ENCODE data around the gene CSTPP1. TPM values are rescaled to one million over a fixed set of nuclear protein-coding genes. Genes with fewer than 3 reads are reported as not detected.

CSTPP1 gene
- total RNA-seq, 1 experiment from 2014 or later: 88.3 TPM

DNA sequence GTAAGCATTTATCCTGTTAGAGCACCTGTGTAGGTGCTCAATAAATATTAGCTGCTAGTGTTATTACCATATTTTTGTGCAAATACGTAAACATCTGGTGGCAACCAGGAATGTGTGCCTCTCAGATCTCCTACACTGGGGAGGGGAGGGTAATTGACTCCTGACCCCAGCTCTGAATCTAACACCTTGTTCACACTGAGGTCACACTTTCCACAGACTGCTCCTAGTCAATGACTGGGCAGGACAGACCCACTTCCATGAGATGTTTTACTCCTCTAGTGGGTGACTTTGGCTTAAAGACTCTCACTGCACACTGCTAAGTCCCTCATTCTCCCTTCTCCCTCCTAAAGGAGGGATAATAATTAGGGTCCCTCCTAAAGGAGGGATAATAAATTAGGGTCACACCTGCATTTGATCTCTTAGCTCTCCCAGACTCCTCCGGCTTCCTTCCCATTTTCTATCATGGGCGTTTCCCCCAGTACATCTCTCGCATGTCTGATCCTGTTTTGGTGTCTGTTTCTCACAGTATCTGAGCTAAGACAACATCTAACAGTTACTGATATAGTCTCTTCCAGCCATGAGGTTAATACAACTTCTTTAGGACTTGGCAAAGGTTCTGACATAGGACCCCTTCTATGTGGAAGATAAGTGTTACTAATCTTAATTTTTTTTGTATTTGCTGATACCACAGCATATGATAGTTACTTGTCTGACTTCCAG, 8.0 kb downstream of the CSTPP1 start:
- H3K9me3 ChIP-seq (ENCODE audit: insufficient read depth, low read depth): no peaks in the 10 kb centered on the region
- no peaks in the 10 kb centered on the region for H3F3A ChIP-seq (ENCODE audit: insufficient read depth, low read depth)
- TF ChIP-seq CTCF (conservative IDR thresholded peaks at IDR 0.05) (no peak), EZH2 (IDR thresholded peaks at IDR 0.05; ENCODE audit: low read depth) (no peak)
- H3K4me1 ChIP-seq (replicated peaks; ENCODE audit: insufficient read depth): peaks cover 11% of the 10 kb centered on the region
- ChIA-PET CTCF (interaction anchor here (0.6 kb wide), 1 partner anchor 111 kb away, joined by 3 read pairs; no protein-coding TSS in a partner anchor), POLR2A (ENCODE audit: unreplicated experiment) (interaction anchor here (0.5 to 0.7 kb wide), 2 partner anchors 28 to 929 kb away, joined by 3 to 4 read pairs; no protein-coding TSS in a partner anchor)
- intact Hi-C loops (cut with micrococcal nuclease; ENCODE audit: unreplicated experiment): no loop called here
- no peak for DNase-seq
- H3K4me3 ChIP-seq: no peak overlapping the region
- H3K9me2 ChIP-seq (ENCODE audit: insufficient read depth): no peaks in the 10 kb centered on the region
- H3K27me3 ChIP-seq (ENCODE audit: insufficient read depth, low read depth): no peaks in the 10 kb centered on the region
- no peak overlapping the region for H2AFZ ChIP-seq
- H3K27ac ChIP-seq: no peak overlapping the region
- H4K20me1 ChIP-seq (ENCODE audit: insufficient read depth): no peaks in the 10 kb centered on the region
- no peak overlapping the region for H3K4me2 ChIP-seq
- H3K36me3 ChIP-seq (ENCODE audit: low read depth): no peaks in the 10 kb centered on the region; the same call in 1 of the 2 replicates
- BruUV-seq (replicated peaks): no TSS peak
- peaks cover 9% of the 10 kb centered on the region; the same call in 1 of the 2 replicates for H3K79me2 ChIP-seq (ENCODE audit: low read depth)

DNA sequence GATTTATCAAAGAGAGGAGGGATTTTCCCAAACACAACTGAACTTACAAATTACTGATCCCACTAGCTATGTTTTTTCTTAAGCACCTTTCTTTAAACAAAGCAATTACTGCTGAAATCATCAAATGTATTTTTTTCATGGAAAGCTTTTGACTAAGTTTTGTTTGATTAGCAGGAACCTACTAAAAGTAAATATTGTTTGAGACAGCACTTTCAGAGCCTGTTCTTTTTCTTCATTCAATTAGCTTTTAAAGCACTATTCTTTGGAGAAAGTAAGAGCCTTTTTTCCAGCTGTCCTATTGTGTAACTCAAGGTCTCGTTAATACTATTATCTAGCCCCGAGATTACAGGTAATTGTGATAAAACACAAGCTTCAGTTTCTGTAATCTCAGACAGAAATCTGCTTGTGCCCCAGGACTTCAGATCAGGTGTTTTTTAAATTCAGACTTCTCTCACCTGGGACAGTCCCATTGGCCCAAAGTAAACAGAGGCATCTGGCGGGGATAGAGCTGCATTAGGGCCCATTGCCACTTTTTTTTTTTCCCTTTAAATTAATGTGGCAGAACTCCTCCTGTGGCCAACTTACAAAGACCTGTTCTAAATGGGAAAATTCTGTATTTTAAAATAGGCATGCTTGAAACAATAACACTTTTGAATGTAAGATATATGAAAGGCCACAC, 11.0 kb downstream of the CSTPP1 start:
- no TSS peak for BruUV-seq (replicated peaks)
- H3K79me2 ChIP-seq (ENCODE audit: low read depth): 0 out of 2 replicates have a peak, but pooled peaks cover 4% of the 10 kb centered on the region
- no peak overlapping the region for H3K27ac ChIP-seq
- no peaks in the 10 kb centered on the region for H3F3A ChIP-seq (ENCODE audit: insufficient read depth, low read depth)
- ChIA-PET CTCF (interaction anchor here (0.6 to 0.9 kb wide), 2 partner anchors 22 to 213 kb away, joined by 3 read pairs; no protein-coding TSS in a partner anchor), POLR2A (ENCODE audit: unreplicated experiment) (interaction anchor here (0.5 to 0.9 kb wide), 2 partner anchors 76 to 299 kb away, joined by 3 to 5 read pairs; no protein-coding TSS in a partner anchor)
- no peak overlapping the region for H3K4me3 ChIP-seq
- H3K4me2 ChIP-seq: no peak overlapping the region
- no peaks in the 10 kb centered on the region for H3K36me3 ChIP-seq (ENCODE audit: low read depth)
- TF ChIP-seq EZH2 (IDR thresholded peaks at IDR 0.05; ENCODE audit: low read depth): no peak
- no peak for TF ChIP-seq CTCF (conservative IDR thresholded peaks at IDR 0.05)
- no peaks in the 10 kb centered on the region for H3K9me3 ChIP-seq (ENCODE audit: insufficient read depth, low read depth)
- intact Hi-C loops (cut with micrococcal nuclease; ENCODE audit: unreplicated experiment): no loop called here
- H3K27me3 ChIP-seq (ENCODE audit: insufficient read depth, low read depth): no peaks in the 10 kb centered on the region
- H2AFZ ChIP-seq: no peak overlapping the region
- no peaks in the 10 kb centered on the region for H3K9me2 ChIP-seq (ENCODE audit: insufficient read depth)
- DNase-seq: no peak
- H3K4me1 ChIP-seq (replicated peaks; ENCODE audit: insufficient read depth): 0 out of 2 replicates have a peak, but pooled peaks cover 5% of the 10 kb centered on the region
- no peaks in the 10 kb centered on the region for H4K20me1 ChIP-seq (ENCODE audit: insufficient read depth)

DNA sequence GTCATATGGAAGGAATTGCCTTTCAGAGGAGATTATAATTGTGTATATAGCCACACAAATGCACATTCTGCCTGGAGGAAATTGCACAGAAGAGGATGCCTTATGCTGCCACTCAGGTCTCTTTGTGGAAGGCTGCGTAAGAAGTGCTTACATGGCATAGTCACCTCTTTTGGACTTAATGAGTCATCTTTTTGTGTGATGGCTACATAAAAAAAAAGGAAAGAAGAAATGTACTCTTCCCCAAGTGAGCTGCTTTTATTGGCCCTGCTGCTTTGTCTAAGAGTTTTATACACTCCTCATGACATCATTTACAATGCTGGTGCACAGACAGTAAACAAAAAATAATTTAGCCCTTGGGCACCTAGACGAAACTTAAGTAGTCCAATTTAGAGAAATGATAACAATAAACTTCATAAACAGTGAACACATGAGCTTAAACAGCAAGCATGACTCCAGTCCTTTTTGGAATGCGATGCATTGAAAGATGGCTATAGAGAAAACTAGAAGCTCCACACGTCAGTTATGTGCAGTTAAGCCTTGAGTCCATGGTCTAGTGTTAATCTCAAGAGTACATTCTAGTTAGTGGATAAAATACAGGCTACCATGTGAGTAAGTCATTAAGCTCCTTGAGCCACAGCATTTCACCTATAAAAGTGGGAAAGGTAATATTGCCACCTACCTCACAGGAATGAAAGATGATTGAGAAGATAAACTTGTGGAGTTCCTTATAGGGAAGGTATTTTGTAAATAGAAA, 12.0 kb downstream of the CSTPP1 start:
- POLR2A ChIA-PET (ENCODE audit: unreplicated experiment): interaction anchor here (0.5 to 0.6 kb wide), 2 partner anchors 32 to 33 kb away, joined by 3 to 5 read pairs; no protein-coding TSS in a partner anchor
- H3K9me2 ChIP-seq (ENCODE audit: insufficient read depth): no peaks in the 10 kb centered on the region
- intact Hi-C loops (cut with micrococcal nuclease; ENCODE audit: unreplicated experiment): no loop called here
- H3K27me3 ChIP-seq (ENCODE audit: insufficient read depth, low read depth): no peaks in the 10 kb centered on the region
- 0 out of 2 replicates have a peak, but pooled peaks cover 4% of the 10 kb centered on the region for H3K79me2 ChIP-seq (ENCODE audit: low read depth)
- TF ChIP-seq CTCF (conservative IDR thresholded peaks at IDR 0.05) (no peak), EZH2 (IDR thresholded peaks at IDR 0.05; ENCODE audit: low read depth) (no peak)
- BruUV-seq (replicated peaks): no TSS peak
- no peak overlapping the region for H2AFZ ChIP-seq
- CTCF ChIA-PET: interaction anchor here (0.7 kb wide), 1 partner anchor 138 kb away, joined by 4 read pairs; no protein-coding TSS in a partner anchor
- H3K36me3 ChIP-seq (ENCODE audit: low read depth): no peaks in the 10 kb centered on the region
- H3K4me2 ChIP-seq: no peak overlapping the region
- H3K27ac ChIP-seq: no peak overlapping the region
- H3F3A ChIP-seq (ENCODE audit: insufficient read depth, low read depth): no peaks in the 10 kb centered on the region
- 0 out of 2 replicates have a peak, but pooled peaks cover 5% of the 10 kb centered on the region for H3K4me1 ChIP-seq (replicated peaks; ENCODE audit: insufficient read depth)
- H4K20me1 ChIP-seq (ENCODE audit: insufficient read depth): no peaks in the 10 kb centered on the region
- peak in 1 of 2 experiments; percentile 51 for DNase-seq
- no peak overlapping the region for H3K4me3 ChIP-seq
- H3K9me3 ChIP-seq (ENCODE audit: insufficient read depth, low read depth): no peaks in the 10 kb centered on the region
